GM23338 (cell line): Measurements from ENCODE around the gene LRRIQ4.

Experiments used
- CREB1 ChIP-seq: fragments of 250-450 bp; sonication (Bioruptor Pico); IDR thresholded peaks from 2 replicates; pipeline ENCODE4 v1.5.0; 2020; ENCODE audit warnings: low read depth, mild to moderate bottlenecking, moderate library complexity
- EZH2 ChIP-seq: fragments of 200-600 bp; sonication (generic); IDR thresholded peaks from one replicate; pipeline ENCODE4 v1.8.0; 2017; ENCODE audit warnings: antibody characterized with exemption, mild to moderate bottlenecking, low read depth; ENCODE audit not compliant: unreplicated experiment
- EZH2phosphoT487 ChIP-seq: fragments of 200-600 bp; sonication (generic); IDR thresholded peaks from one replicate; pipeline ENCODE4 v1.8.1; 2018; ENCODE audit warnings: antibody characterized with exemption; ENCODE audit not compliant: unreplicated experiment
- JUNB ChIP-seq: IDR thresholded peaks from one replicate; pipeline ENCODE4 v1.6.1; 2016; ENCODE audit warnings: antibody characterized with exemption; ENCODE audit not compliant: unreplicated experiment
- POLR2AphosphoS5 ChIP-seq: IDR thresholded peaks from 2 replicates; pipeline ENCODE4 v1.6.1; 2016; ENCODE audit warnings: antibody characterized with exemption, low read depth
- STAT1 ChIP-seq: IDR thresholded peaks from one replicate; pipeline ENCODE4 v1.6.1; 2016; ENCODE audit warnings: antibody characterized with exemption; ENCODE audit not compliant: unreplicated experiment
- ZNF114 ChIP-seq: fragments of 250-450 bp; sonication (Bioruptor Pico); IDR thresholded peaks from 2 replicates; pipeline ENCODE4 v1.5.0; 2020; ENCODE audit warnings: mild to moderate bottlenecking, moderate library complexity
- ZNF331 ChIP-seq: fragments of 250-450 bp; sonication (Bioruptor Pico); IDR thresholded peaks from 2 replicates; pipeline ENCODE4 v1.5.0; 2020; ENCODE audit warnings: low read depth, mild to moderate bottlenecking, moderate library complexity
- TF ChIP-seq, protein P1 (sequence below), 2 experiments: fragments of 200-600 bp in 1 of 2; sonication (generic) in 1 of 2; conservative IDR thresholded peaks; 2 replicates each; pipeline versions ENCODE4 v1.5.1 to v1.6.1; 2016 to 2017; ENCODE audit warnings: antibody characterized with exemption in 2 of 2, low read depth in 2 of 2, mild to moderate bottlenecking in 2 of 2, moderate library complexity in 1 of 2
- TF ChIP-seq, protein P2 (sequence below): IDR thresholded peaks from one replicate; pipeline ENCODE4 v1.6.1; 2018; ENCODE audit warnings: antibody characterized with exemption; ENCODE audit not compliant: unreplicated experiment
- TF ChIP-seq, protein P3 (sequence below): IDR thresholded peaks from 2 replicates; pipeline ENCODE4 v1.6.1; 2016; ENCODE audit warnings: antibody characterized with exemption
- TF ChIP-seq, protein P4 (sequence below): fragments of 250-450 bp; sonication (Bioruptor Pico); IDR thresholded peaks from 2 replicates; pipeline ENCODE4 v1.5.0; 2020; ENCODE audit warnings: mild to moderate bottlenecking, moderate library complexity

DNA sequence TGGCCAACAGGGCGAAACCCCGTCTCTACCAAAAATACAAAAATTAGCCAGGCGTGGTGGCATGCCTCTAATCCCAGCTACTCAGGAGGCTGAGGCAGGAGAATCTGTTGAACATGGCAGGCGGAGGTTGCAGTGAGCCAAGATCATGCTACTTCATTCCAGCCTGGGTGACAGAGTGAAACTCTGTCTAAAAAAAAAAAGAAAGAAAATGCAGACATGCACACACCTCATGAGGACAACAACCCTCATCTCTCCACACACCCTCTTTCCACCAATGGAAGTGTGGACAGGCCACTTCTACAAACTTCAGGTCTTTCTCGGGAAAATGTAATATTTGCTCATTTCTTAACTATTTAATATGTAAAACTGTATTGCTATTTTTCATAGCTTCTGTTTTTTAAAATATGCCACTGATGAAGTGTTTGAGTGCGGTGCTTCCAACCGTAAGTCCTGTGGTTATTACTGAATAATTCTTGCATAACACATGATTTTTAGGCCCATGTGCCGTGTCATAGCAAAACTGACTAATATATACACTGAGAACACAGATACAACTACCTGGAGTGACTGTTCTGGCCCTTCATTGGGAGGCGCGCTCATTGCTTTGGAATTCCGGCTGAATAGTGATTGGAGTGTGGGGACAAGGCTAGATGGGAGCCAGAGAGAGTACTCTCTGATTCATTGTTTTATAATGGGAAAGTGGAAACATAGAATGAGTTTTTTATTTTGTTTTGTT lies 34.0 kb downstream of the LRRIQ4 start:
- TF ChIP-seq, protein P1, sequence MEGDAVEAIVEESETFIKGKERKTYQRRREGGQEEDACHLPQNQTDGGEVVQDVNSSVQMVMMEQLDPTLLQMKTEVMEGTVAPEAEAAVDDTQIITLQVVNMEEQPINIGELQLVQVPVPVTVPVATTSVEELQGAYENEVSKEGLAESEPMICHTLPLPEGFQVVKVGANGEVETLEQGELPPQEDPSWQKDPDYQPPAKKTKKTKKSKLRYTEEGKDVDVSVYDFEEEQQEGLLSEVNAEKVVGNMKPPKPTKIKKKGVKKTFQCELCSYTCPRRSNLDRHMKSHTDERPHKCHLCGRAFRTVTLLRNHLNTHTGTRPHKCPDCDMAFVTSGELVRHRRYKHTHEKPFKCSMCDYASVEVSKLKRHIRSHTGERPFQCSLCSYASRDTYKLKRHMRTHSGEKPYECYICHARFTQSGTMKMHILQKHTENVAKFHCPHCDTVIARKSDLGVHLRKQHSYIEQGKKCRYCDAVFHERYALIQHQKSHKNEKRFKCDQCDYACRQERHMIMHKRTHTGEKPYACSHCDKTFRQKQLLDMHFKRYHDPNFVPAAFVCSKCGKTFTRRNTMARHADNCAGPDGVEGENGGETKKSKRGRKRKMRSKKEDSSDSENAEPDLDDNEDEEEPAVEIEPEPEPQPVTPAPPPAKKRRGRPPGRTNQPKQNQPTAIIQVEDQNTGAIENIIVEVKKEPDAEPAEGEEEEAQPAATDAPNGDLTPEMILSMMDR (conservative IDR thresholded peaks at IDR 0.05; ENCODE audit: low read depth in 2 of 2) = no peak
- no peak for TF ChIP-seq EZH2
- no peak for TF ChIP-seq POLR2AphosphoS5
- TF ChIP-seq, protein P2, sequence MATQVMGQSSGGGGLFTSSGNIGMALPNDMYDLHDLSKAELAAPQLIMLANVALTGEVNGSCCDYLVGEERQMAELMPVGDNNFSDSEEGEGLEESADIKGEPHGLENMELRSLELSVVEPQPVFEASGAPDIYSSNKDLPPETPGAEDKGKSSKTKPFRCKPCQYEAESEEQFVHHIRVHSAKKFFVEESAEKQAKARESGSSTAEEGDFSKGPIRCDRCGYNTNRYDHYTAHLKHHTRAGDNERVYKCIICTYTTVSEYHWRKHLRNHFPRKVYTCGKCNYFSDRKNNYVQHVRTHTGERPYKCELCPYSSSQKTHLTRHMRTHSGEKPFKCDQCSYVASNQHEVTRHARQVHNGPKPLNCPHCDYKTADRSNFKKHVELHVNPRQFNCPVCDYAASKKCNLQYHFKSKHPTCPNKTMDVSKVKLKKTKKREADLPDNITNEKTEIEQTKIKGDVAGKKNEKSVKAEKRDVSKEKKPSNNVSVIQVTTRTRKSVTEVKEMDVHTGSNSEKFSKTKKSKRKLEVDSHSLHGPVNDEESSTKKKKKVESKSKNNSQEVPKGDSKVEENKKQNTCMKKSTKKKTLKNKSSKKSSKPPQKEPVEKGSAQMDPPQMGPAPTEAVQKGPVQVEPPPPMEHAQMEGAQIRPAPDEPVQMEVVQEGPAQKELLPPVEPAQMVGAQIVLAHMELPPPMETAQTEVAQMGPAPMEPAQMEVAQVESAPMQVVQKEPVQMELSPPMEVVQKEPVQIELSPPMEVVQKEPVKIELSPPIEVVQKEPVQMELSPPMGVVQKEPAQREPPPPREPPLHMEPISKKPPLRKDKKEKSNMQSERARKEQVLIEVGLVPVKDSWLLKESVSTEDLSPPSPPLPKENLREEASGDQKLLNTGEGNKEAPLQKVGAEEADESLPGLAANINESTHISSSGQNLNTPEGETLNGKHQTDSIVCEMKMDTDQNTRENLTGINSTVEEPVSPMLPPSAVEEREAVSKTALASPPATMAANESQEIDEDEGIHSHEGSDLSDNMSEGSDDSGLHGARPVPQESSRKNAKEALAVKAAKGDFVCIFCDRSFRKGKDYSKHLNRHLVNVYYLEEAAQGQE = no peak
- TF ChIP-seq STAT1 = no peak
- TF ChIP-seq JUNB = no peak
- no peak for TF ChIP-seq CREB1 (CRISPR knock-in tag)
- TF ChIP-seq EZH2phosphoT487 = no peak
- TF ChIP-seq, protein P3, sequence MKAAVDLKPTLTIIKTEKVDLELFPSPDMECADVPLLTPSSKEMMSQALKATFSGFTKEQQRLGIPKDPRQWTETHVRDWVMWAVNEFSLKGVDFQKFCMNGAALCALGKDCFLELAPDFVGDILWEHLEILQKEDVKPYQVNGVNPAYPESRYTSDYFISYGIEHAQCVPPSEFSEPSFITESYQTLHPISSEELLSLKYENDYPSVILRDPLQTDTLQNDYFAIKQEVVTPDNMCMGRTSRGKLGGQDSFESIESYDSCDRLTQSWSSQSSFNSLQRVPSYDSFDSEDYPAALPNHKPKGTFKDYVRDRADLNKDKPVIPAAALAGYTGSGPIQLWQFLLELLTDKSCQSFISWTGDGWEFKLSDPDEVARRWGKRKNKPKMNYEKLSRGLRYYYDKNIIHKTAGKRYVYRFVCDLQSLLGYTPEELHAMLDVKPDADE = no peak
- TF ChIP-seq, protein P4, sequence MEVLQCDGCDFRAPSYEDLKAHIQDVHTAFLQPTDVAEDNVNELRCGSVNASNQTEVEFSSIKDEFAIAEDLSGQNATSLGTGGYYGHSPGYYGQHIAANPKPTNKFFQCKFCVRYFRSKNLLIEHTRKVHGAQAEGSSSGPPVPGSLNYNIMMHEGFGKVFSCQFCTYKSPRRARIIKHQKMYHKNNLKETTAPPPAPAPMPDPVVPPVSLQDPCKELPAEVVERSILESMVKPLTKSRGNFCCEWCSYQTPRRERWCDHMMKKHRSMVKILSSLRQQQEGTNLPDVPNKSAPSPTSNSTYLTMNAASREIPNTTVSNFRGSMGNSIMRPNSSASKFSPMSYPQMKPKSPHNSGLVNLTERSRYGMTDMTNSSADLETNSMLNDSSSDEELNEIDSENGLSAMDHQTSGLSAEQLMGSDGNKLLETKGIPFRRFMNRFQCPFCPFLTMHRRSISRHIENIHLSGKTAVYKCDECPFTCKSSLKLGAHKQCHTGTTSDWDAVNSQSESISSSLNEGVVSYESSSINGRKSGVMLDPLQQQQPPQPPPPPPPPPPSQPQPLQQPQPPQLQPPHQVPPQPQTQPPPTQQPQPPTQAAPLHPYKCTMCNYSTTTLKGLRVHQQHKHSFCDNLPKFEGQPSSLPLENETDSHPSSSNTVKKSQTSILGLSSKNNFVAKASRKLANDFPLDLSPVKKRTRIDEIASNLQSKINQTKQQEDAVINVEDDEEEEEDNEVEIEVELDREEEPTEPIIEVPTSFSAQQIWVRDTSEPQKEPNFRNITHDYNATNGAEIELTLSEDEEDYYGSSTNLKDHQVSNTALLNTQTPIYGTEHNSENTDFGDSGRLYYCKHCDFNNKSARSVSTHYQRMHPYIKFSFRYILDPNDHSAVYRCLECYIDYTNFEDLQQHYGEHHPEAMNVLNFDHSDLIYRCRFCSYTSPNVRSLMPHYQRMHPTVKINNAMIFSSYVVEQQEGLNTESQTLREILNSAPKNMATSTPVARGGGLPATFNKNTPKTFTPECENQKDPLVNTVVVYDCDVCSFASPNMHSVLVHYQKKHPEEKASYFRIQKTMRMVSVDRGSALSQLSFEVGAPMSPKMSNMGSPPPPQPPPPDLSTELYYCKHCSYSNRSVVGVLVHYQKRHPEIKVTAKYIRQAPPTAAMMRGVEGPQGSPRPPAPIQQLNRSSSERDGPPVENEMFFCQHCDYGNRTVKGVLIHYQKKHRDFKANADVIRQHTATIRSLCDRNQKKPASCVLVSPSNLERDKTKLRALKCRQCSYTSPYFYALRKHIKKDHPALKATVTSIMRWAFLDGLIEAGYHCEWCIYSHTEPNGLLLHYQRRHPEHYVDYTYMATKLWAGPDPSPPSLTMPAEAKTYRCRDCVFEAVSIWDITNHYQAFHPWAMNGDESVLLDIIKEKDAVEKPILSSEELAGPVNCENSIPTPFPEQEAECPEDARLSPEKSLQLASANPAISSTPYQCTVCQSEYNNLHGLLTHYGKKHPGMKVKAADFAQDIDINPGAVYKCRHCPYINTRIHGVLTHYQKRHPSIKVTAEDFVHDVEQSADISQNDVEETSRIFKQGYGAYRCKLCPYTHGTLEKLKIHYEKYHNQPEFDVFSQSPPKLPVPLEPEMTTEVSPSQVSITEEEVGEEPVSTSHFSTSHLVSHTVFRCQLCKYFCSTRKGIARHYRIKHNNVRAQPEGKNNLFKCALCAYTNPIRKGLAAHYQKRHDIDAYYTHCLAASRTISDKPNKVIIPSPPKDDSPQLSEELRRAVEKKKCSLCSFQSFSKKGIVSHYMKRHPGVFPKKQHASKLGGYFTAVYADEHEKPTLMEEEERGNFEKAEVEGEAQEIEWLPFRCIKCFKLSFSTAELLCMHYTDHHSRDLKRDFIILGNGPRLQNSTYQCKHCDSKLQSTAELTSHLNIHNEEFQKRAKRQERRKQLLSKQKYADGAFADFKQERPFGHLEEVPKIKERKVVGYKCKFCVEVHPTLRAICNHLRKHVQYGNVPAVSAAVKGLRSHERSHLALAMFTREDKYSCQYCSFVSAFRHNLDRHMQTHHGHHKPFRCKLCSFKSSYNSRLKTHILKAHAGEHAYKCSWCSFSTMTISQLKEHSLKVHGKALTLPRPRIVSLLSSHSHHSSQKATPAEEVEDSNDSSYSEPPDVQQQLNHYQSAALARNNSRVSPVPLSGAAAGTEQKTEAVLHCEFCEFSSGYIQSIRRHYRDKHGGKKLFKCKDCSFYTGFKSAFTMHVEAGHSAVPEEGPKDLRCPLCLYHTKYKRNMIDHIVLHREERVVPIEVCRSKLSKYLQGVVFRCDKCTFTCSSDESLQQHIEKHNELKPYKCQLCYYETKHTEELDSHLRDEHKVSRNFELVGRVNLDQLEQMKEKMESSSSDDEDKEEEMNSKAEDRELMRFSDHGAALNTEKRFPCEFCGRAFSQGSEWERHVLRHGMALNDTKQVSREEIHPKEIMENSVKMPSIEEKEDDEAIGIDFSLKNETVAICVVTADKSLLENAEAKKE = no peak
- TF ChIP-seq ZNF331 (CRISPR knock-in tag) = no peak
- no peak for TF ChIP-seq ZNF114 (CRISPR knock-in tag)
